H1 (cell line): ENCODE data around the gene UNC119. TPM values are rescaled to one million over a fixed set of nuclear protein-coding genes. Genes with fewer than 3 reads are reported as not detected.

Experiments
- CEBPB ChIP-seq: IDR thresholded peaks from 2 replicates; pipeline ENCODE4 v1.6.1; 2012; ENCODE audit warnings: low read depth, low read length
- GABPA ChIP-seq: IDR thresholded peaks from 2 replicates; pipeline ENCODE4 v1.6.1; 2011; ENCODE audit warnings: mild to moderate bottlenecking, low read length, moderate library complexity, borderline replicate concordance; ENCODE audit not compliant: insufficient read depth
- GTF2F1 ChIP-seq: IDR thresholded peaks from 2 replicates; pipeline ENCODE4 v1.6.1; 2012; ENCODE audit warnings: low read depth, low read length, improper control_type of control experiment, borderline replicate concordance
- HDAC6 ChIP-seq: IDR thresholded peaks from one replicate; pipeline ENCODE4 v1.7.1; 2012; ENCODE audit warnings: low read depth, mild to moderate bottlenecking, inconsistent platforms, low read length, moderate library complexity
- KDM1A ChIP-seq: fragments of 200-600, 300-600 bp; sonication (generic); IDR thresholded peaks from 2 replicates; pipeline ENCODE4 v1.7.1; 2016; ENCODE audit warnings: mild to moderate bottlenecking, low read length, borderline replicate concordance
- USF2 ChIP-seq: IDR thresholded peaks from 2 replicates; pipeline ENCODE4 v1.6.1; 2011; ENCODE audit warnings: low read length, improper control_type of control experiment
- polyA plus RNA-seq, 7 experiments: library from polyadenylated mRNA; depleted of rRNA in 3 of 7; stranded (reverse) in 5 of 7; unstranded in 2 of 7; fragments of >200 nt in 5 of 7; fragments of 200-250 nt in 2 of 7; gene quantifications; 1 replicate in 5 of 7; 2 replicates in 1 of 7; 4 replicates in 1 of 7; pipeline versions ENCODE4 v1.2.1 to v1.2.3, GENCODE V29; 2011 to 2013; ENCODE audit warnings: missing spikeins in 2 of 7, mixed read lengths in 2 of 7
- total RNA-seq: library from RNA; stranded (reverse); fragmentation: NEBNext Ultra II Directional; extraction: Animal tissue kit (Norgen Biotek cat#: 25700); gene quantifications from 2 replicates; pipeline ENCODE4 v1.2.1, GENCODE V29; 2021

Gene UNC119
- total and polyA plus RNA-seq, 2 of the 8 experiments (the other 6 are each of a cell fraction or from before 2014, with no cell fraction given), result 43.5 to 94.4 TPM

- no peak for TF ChIP-seq CEBPB
- no peak for TF ChIP-seq USF2
- TF ChIP-seq GABPA, result no peak
- TF ChIP-seq GTF2F1, result no peak
- TF ChIP-seq KDM1A, result no peak
- no peak for TF ChIP-seq HDAC6
- TF ChIP-seq, all 59 proteins: peak for 0
Measured at GRCh38 chr17:28498652-28499363, 53.6 kb downstream of the UNC119 start (continued).
